GM12873 (cell line): Measurements from ENCODE around the gene GET4.

Experiments used
- CTCF ChIP-seq: IDR thresholded peaks from 2 replicates; pipeline ENCODE4 v1.5.1; 2012; ENCODE audit warnings: low read depth, mild to moderate bottlenecking, moderate library complexity, low read length, control low read depth; ENCODE audit not compliant: insufficient read depth; ENCODE audit errors: missing control alignments

The GET4 gene

DNA sequence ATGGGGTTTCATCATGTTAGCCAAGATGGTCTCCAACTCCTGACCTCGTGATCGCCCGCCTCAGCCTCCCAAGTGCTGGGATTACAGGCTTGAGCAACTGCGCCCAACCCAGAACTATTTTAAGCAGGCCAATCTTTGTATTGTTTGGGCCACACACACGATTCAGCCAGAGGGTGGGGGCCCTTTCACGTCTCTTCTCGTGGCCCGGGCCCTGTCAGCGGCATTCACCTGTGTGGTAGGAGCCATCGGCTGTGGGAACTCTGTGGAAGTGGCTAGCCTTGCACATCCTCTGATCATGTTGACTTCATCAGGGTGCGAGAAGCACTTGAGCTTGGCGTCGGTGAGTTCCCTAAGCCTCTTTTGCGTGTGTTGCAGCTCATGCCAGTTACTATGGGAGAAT is 27.2 kb upstream of the GET4 start:
- no peak for TF ChIP-seq CTCF

DNA sequence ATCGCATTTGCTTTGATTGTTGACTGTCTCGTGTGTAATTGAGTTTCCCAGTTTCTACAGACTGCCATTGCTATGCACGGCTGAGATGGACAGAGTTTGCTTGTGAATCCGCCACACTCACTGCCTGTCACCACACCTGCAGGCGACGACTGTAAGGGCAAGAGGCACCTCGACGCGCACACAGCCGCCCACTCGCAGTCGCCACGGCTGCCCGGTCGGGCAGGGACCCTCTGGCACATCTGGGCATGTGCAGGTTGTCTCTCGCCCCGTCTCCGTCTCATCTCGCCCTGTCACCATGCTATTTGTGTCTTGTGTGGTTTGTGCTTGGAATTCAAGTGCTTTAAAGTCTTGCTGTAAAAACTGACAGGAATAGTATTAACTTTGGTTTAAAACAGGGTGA is 26.6 kb upstream of the GET4 start:
- no peak for TF ChIP-seq CTCF

DNA sequence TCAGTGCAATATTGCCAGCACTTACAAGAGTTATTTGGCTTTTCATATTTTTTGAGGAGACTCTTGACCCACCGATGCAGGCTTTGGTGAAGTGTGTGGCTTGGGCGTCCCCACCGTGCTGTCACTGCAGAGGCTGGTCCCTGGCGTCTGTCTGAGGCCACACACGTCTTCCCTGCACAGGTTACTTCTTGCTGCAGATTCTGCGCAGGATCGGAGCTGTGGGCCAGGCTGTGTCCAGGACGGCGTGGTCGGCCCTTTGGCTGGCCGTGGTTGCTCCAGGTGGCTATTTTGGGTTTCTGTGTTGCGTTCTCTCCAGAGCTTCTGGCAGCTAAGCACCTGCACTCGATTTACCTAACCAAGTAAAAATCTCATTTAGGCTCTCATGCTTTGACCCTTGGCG is 25.1 kb upstream of the GET4 start:
- TF ChIP-seq CTCF, result no peak

DNA sequence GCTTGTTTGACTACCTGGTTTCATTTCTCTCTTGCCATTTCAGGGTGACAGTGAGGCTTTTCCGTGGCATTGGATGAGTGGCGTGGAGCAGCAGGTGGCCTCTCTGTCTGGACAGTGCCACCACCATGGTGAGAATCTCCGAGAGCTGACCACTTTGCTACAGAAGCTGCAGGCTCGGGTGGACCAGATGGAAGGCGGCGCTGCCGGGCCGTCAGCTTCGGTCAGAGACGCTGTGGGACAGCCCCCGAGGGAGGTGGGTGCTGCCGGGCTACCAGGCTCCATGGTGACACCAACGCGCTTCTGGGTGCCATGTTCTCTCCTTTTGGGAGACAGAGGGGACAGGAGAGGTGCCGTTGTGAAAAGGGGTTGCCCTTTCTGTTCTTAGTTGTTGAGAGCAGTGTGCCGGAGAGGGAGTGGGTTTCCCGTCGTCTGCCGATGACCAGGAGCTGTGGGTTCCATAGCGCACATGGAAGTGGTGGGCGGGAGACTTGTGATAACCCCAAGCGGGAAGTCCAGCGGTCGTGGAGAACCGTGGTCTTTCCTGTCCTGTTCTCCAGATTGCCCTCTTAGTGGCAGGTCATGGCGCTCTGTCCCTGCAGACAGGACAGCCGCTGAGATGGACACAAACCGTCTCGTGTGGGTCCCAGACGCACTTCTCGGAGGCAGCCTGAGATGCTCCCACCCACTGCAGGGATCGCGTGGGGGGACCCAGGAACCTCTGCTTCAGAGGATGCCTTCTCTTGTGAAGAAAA is 22.8 kb upstream of the GET4 start:
- TF ChIP-seq CTCF, result no peak

DNA sequence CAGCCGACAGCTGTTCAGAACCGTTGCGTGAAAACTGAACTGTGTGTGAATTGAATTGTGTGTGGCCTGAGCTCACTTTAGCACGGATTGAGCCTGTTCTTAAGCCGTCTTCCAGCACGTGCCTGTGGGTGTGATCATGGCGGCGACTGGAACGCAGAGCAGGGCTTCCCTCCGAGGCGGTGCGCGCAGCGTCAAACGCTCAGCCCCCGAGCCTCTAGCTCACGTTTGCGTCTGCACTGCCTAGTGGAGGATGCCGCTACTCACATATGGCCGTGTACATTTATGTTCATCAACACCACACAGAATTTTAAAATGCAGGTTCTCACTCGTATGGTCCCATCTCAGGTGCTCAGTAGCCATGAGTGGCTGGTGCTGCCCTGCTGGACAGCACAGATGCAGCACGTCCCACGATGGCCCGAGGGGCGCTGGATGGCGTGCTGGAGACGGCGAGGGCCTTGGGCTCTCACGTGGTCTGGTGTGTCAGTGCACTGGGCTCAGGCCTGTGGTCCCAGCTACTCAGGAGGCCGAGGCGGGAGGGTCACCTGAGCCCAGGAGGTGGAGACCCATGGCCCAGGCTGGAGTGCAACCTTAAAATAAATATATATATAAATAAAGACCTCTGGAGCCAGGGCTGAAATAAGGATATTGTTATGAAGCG is 22.1 kb upstream of the GET4 start:
- no peak for TF ChIP-seq CTCF

GRCh38 chr7:855686-856369 is 20.5 kb upstream of the GET4 start:
- no peak for TF ChIP-seq CTCF

DNA sequence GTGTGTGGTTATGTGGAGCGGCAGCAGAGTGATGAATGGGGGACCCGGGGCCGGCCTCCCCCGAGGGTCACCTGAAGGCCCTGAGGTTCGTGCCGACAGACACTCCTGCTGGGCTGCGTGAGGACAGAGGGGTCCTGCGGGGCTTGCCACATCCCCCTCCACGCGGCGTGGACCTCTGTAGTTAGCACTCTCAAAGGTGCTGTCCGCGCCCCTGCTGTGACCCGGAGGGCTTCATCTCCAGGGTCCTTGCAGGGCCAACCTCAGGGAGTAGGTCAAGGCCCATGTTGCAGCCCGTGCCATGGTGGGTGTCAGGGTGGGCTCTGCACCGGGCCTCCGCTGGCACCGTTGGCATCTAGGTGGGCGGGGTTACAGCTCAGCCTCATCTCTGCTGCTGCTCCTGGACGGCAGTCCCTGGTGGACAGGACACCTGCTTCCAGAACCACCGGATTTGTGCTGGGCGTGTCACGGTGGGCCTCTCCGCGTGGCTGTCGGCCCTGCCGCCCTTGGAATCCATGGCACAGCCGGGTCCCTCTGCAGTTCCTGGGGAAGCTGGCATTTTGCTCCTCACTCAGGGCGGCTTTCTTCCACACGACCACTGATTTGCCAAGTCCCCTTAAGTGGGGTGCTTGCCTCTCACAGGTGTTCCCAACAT is 19.8 kb upstream of the GET4 start:
- TF ChIP-seq CTCF, result no peak
